Activated CD8-positive, alpha-beta T cell treated with anti-CD3 and anti-CD28 coated beads, Interleukin-2, amount 10 ng/mL, durations not matched to agents 7 days and 5 days (primary cell): ENCODE measurements around the gene KCNMB2. TPM values are rescaled to one million over a fixed set of nuclear protein-coding genes. Genes with fewer than 3 reads are reported as not detected.

Experiments used
- ATAC-seq: fragments of 150-1000 bp; cut with Tn5 transposase; one replicate; pipeline ENCODE4 v1.10.0; 2021; ENCODE audit warnings: moderate library complexity
- CTCF ChIA-PET: fragments of 350-600 bp; sonication (Branson Sonifier 250); formaldehyde crosslinking; loops from one replicate; lab custom pipeline; 2021; ENCODE audit warnings: antibody characterized with exemption; lab: Charles Lee
- POLR2A ChIA-PET: fragments of 350-600 bp; sonication (Branson Sonifier 250); formaldehyde crosslinking; loops from one replicate; lab custom pipeline; 2021; ENCODE audit warnings: antibody characterized with exemption; lab: Charles Lee
- DNase-seq: peaks from one replicate; pipeline ENCODE4 v3.0.0-alpha.2; 2020
- H3K27ac Mint-ChIP-seq: one replicate; pipeline ENCODE4 v1.8.0; 2021; ENCODE audit warnings: mild to moderate bottlenecking, mixed read lengths
- H3K27me3 Mint-ChIP-seq: one replicate; pipeline ENCODE4 v1.8.0; 2021; ENCODE audit warnings: low read depth, mixed read lengths
- H3K36me3 Mint-ChIP-seq: one replicate; pipeline ENCODE4 v1.8.0; 2021; ENCODE audit warnings: low read depth, mixed read lengths
- H3K4me1 Mint-ChIP-seq: one replicate; pipeline ENCODE4 v1.8.0; 2021; ENCODE audit warnings: low read depth, mixed read lengths
- H3K4me3 Mint-ChIP-seq: one replicate; pipeline ENCODE4 v1.8.0; 2021; ENCODE audit warnings: mild to moderate bottlenecking, mixed read lengths
- H3K9me3 Mint-ChIP-seq: one replicate; pipeline ENCODE4 v1.8.0; 2022; ENCODE audit warnings: mixed read lengths; ENCODE audit not compliant: insufficient read depth
- total RNA-seq, 2 experiments: library from RNA; stranded (reverse); gene quantifications; one replicate each; pipeline ENCODE4 v1.2.3, GENCODE V29; 2021

KCNMB2 gene
- total RNA-seq, 2 experiments from 2014 or later: not detected

- no peaks in the 10 kb centered on the region for H3K9me3 Mint-ChIP-seq
- CTCF ChIA-PET: no interaction called here
- H3K27me3 Mint-ChIP-seq: no peaks in the 10 kb centered on the region
- no peaks in the 10 kb centered on the region for H3K4me1 Mint-ChIP-seq
- no peak for ATAC-seq
- POLR2A ChIA-PET: no interaction called here
- H3K4me3 Mint-ChIP-seq: no peak overlapping the region
- H3K36me3 Mint-ChIP-seq: no peaks in the 10 kb centered on the region
- DNase-seq: no peak
- H3K27ac Mint-ChIP-seq: no peak overlapping the region
Observed at GRCh38 chr3:178823150-178823549, 286.9 kb downstream of the KCNMB2 start.

- Mint-ChIP-seq H3K4me1 (no peaks in the 10 kb centered on the region), H3K27ac (no peak overlapping the region), H3K36me3 (no peaks in the 10 kb centered on the region), H3K4me3 (no peak overlapping the region), H3K9me3 (no peaks in the 10 kb centered on the region), H3K27me3 (no peaks in the 10 kb centered on the region)
- ChIA-PET POLR2A (no interaction called here), CTCF (no interaction called here)
- ATAC-seq (no peak), DNase-seq (no peak)
Observed at GRCh38 chr3:178823591-178824246, 287.5 kb downstream of the KCNMB2 start.

GRCh38 chr3:178826435-178827123 is 290.3 kb downstream of the KCNMB2 start:
- POLR2A ChIA-PET: no interaction called here
- CTCF ChIA-PET: no interaction called here
- Mint-ChIP-seq H3K4me1 (no peaks in the 10 kb centered on the region), H3K9me3 (no peaks in the 10 kb centered on the region), H3K36me3 (no peaks in the 10 kb centered on the region), H3K27me3 (no peaks in the 10 kb centered on the region), H3K27ac (no peak overlapping the region), H3K4me3 (no peak overlapping the region)
- no peak for DNase-seq
- no peak for ATAC-seq

GRCh38 chr3:178827285-178827856 is 291.1 kb downstream of the KCNMB2 start:
- no peak for DNase-seq
- Mint-ChIP-seq H3K27me3 (no peaks in the 10 kb centered on the region), H3K9me3 (no peaks in the 10 kb centered on the region), H3K4me1 (no peaks in the 10 kb centered on the region), H3K27ac (no peak overlapping the region), H3K4me3 (no peak overlapping the region), H3K36me3 (no peaks in the 10 kb centered on the region)
- no peak for ATAC-seq
- ChIA-PET CTCF (no interaction called here), POLR2A (no interaction called here)

- H3K27me3 Mint-ChIP-seq: no peaks in the 10 kb centered on the region
- H3K36me3 Mint-ChIP-seq: no peaks in the 10 kb centered on the region
- H3K4me3 Mint-ChIP-seq: no peak overlapping the region
- no peaks in the 10 kb centered on the region for H3K4me1 Mint-ChIP-seq
- ChIA-PET POLR2A (no interaction called here), CTCF (no interaction called here)
- no peaks in the 10 kb centered on the region for H3K9me3 Mint-ChIP-seq
- DNase-seq: no peak
- no peak overlapping the region for H3K27ac Mint-ChIP-seq
- no peak for ATAC-seq
Observed at GRCh38 chr3:178833695-178834094, 297.5 kb downstream of the KCNMB2 start.

- Mint-ChIP-seq H3K27me3 (no peaks in the 10 kb centered on the region), H3K4me3 (no peak overlapping the region), H3K4me1 (no peaks in the 10 kb centered on the region), H3K9me3 (no peaks in the 10 kb centered on the region), H3K36me3 (no peaks in the 10 kb centered on the region), H3K27ac (no peak overlapping the region)
- DNase-seq (no peak), ATAC-seq (no peak)
- ChIA-PET POLR2A (no interaction called here), CTCF (no interaction called here)
Observed at GRCh38 chr3:178835033-178835432, 298.8 kb downstream of the KCNMB2 start.

- Mint-ChIP-seq H3K9me3 (no peaks in the 10 kb centered on the region), H3K36me3 (no peaks in the 10 kb centered on the region), H3K4me1 (no peaks in the 10 kb centered on the region), H3K27ac (no peak overlapping the region), H3K27me3 (no peaks in the 10 kb centered on the region), H3K4me3 (no peak overlapping the region)
- POLR2A ChIA-PET: no interaction called here
- DNase-seq (no peak), ATAC-seq (no peak)
- CTCF ChIA-PET: no interaction called here
Observed at GRCh38 chr3:178837512-178837911, 301.3 kb downstream of the KCNMB2 start.

GRCh38 chr3:178840586-178840985 is 304.4 kb downstream of the KCNMB2 start:
- CTCF ChIA-PET: no interaction called here
- no peak for ATAC-seq

GRCh38 chr3:178841011-178841410 is 304.8 kb downstream of the KCNMB2 start:
- Mint-ChIP-seq H3K36me3 (no peaks in the 10 kb centered on the region), H3K27me3 (no peaks in the 10 kb centered on the region), H3K9me3 (no peaks in the 10 kb centered on the region), H3K27ac (no peak overlapping the region), H3K4me1 (no peaks in the 10 kb centered on the region), H3K4me3 (no peak overlapping the region)
- ChIA-PET POLR2A (no interaction called here), CTCF (no interaction called here)
- DNase-seq: no peak
- no peak for ATAC-seq

More at GRCh38 chr3:178840586-178840985, 304.4 kb downstream of the KCNMB2 start:
- H3K9me3 Mint-ChIP-seq: no peaks in the 10 kb centered on the region
- POLR2A ChIA-PET: no interaction called here
- H3K4me1 Mint-ChIP-seq: no peaks in the 10 kb centered on the region
- no peaks in the 10 kb centered on the region for H3K36me3 Mint-ChIP-seq
- no peaks in the 10 kb centered on the region for H3K27me3 Mint-ChIP-seq
- H3K27ac Mint-ChIP-seq: no peak overlapping the region
- no peak overlapping the region for H3K4me3 Mint-ChIP-seq
- no peak for DNase-seq

- CTCF ChIA-PET: interaction anchor here (0.6 kb wide), 1 partner anchor 56 kb away, joined by 3 read pairs; no protein-coding TSS in a partner anchor
Observed at GRCh38 chr3:178844916-178845315, 308.7 kb downstream of the KCNMB2 start.

GRCh38 chr3:178845420-178846118 is 309.3 kb downstream of the KCNMB2 start:
- ChIA-PET POLR2A (no interaction called here), CTCF (interaction anchor here (0.6 kb wide), 1 partner anchor 56 kb away, joined by 3 read pairs; no protein-coding TSS in a partner anchor)
- Mint-ChIP-seq H3K27ac (no peak overlapping the region), H3K36me3 (no peaks in the 10 kb centered on the region), H3K9me3 (no peaks in the 10 kb centered on the region), H3K4me1 (no peaks in the 10 kb centered on the region), H3K4me3 (no peak overlapping the region), H3K27me3 (no peaks in the 10 kb centered on the region)
- ATAC-seq (no peak), DNase-seq (no peak)

More at GRCh38 chr3:178844916-178845315, 308.7 kb downstream of the KCNMB2 start:
- no peak for DNase-seq
- Mint-ChIP-seq H3K4me3 (no peak overlapping the region), H3K27ac (no peak overlapping the region), H3K9me3 (no peaks in the 10 kb centered on the region), H3K4me1 (no peaks in the 10 kb centered on the region), H3K27me3 (no peaks in the 10 kb centered on the region), H3K36me3 (no peaks in the 10 kb centered on the region)
- POLR2A ChIA-PET: no interaction called here
- no peak for ATAC-seq

GRCh38 chr3:178847190-178847589 is 311.0 kb downstream of the KCNMB2 start:
- H3K27me3 Mint-ChIP-seq: no peaks in the 10 kb centered on the region
- no peak for ATAC-seq
- POLR2A ChIA-PET: no interaction called here

More at GRCh38 chr3:178847190-178847589, 311.0 kb downstream of the KCNMB2 start:
- CTCF ChIA-PET: no interaction called here
- H3K27ac Mint-ChIP-seq: no peak overlapping the region
- DNase-seq: no peak
- no peaks in the 10 kb centered on the region for H3K36me3 Mint-ChIP-seq
- H3K9me3 Mint-ChIP-seq: no peaks in the 10 kb centered on the region
- H3K4me1 Mint-ChIP-seq: no peaks in the 10 kb centered on the region
- H3K4me3 Mint-ChIP-seq: no peak overlapping the region
